GM10266 (cell line): ENCODE data around the gene TRAM2.

ENCODE experiments used
- DNase-seq: peaks from one replicate; pipeline ENCODE4 v3.0.0; 2012; ENCODE audit errors: extremely low spot score
- CTCF ChIP-seq: IDR thresholded peaks from 2 replicates; pipeline ENCODE4 v1.5.1; 2012; ENCODE audit warnings: mild to moderate bottlenecking, low read depth; ENCODE audit not compliant: control insufficient read depth, insufficient read depth; ENCODE audit errors: missing control alignments

TRAM2 gene

GRCh38 chr6:52591832-52592231 is 15.0 kb upstream of the TRAM2 start:
- DNase-seq = no peak
- TF ChIP-seq CTCF = no peak

GRCh38 chr6:52590152-52590891 is 13.5 kb upstream of the TRAM2 start:
- no peak for DNase-seq
- no peak for TF ChIP-seq CTCF

GRCh38 chr6:52588710-52589091 is 11.8 kb upstream of the TRAM2 start:
- no peak for DNase-seq
- TF ChIP-seq CTCF = no peak

- no peak for TF ChIP-seq CTCF
- DNase-seq = no peak
These were observed 11.3 kb upstream of the TRAM2 start for GRCh38 chr6:52588087-52588709.

GRCh38 chr6:52587001-52587400 is 10.1 kb upstream of the TRAM2 start:
- no peak for DNase-seq

GRCh38 chr6:52584203-52584602 is 7.3 kb upstream of the TRAM2 start:
- TF ChIP-seq CTCF = no peak

More at GRCh38 chr6:52587001-52587400, 10.1 kb upstream of the TRAM2 start:
- TF ChIP-seq CTCF = no peak

GRCh38 chr6:52582996-52583395 is 6.1 kb upstream of the TRAM2 start:
- no peak for TF ChIP-seq CTCF
- DNase-seq = no peak

More at GRCh38 chr6:52584203-52584602, 7.3 kb upstream of the TRAM2 start:
- no peak for DNase-seq
